Bone marrow (tissue), 2 donors: ENCODE results near the gene ACIN1.

ENCODE experiments used
- DNase-seq, 2 donors: peaks; one replicate each; lab custom pipeline; 2025; lab: John Stamatoyannopoulos, UW

The ACIN1 gene

GRCh38 chr14:23105348-23105824 is 10.4 kb upstream of the ACIN1 start:
- DNase-seq: no peak

- no peak for DNase-seq
Measured at GRCh38 chr14:23104591-23105347, 9.8 kb upstream of the ACIN1 start, which contains the start of gene CIROP. TSS of gene CIROP (minus strand) at chr14:23104989. CDS start at chr14:23104920, 69 bp downstream.

- DNase-seq: no peak
Measured at GRCh38 chr14:23104070-23104590, 9.2 kb upstream of the ACIN1 start.

DNA sequence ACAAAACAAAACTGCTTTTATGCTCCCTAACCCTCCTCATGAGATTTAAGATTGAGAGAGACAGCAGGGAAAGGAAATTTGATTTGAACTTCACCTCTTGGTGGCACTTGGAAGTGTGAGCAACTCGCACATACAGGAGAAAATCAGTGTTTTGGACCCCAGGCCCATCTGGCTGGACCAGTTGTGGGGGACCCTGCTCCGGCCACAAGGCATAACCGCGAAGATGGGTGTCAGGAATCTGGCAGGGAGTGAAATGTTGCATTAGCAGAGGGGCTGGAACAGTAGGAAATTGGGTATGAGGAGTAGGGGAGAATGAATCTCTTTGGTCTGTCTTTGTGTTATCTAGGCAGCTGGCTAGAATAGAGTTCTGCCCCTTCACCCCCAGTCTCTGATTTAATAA is 8.6 kb upstream of the ACIN1 start:
- no peak for DNase-seq

- DNase-seq: no peak
Measured at GRCh38 chr14:23102801-23103200, 7.9 kb upstream of the ACIN1 start.

- no peak for DNase-seq
Measured at GRCh38 chr14:23101986-23102625, 7.2 kb upstream of the ACIN1 start.

GRCh38 chr14:23101213-23101970 is 6.5 kb upstream of the ACIN1 start:
- DNase-seq: no peak

GRCh38 chr14:23099212-23099861 is 4.4 kb upstream of the ACIN1 start:
- no peak for DNase-seq

- DNase-seq: no peak
Measured at GRCh38 chr14:23097786-23098185, 2.9 kb upstream of the ACIN1 start.

DNA sequence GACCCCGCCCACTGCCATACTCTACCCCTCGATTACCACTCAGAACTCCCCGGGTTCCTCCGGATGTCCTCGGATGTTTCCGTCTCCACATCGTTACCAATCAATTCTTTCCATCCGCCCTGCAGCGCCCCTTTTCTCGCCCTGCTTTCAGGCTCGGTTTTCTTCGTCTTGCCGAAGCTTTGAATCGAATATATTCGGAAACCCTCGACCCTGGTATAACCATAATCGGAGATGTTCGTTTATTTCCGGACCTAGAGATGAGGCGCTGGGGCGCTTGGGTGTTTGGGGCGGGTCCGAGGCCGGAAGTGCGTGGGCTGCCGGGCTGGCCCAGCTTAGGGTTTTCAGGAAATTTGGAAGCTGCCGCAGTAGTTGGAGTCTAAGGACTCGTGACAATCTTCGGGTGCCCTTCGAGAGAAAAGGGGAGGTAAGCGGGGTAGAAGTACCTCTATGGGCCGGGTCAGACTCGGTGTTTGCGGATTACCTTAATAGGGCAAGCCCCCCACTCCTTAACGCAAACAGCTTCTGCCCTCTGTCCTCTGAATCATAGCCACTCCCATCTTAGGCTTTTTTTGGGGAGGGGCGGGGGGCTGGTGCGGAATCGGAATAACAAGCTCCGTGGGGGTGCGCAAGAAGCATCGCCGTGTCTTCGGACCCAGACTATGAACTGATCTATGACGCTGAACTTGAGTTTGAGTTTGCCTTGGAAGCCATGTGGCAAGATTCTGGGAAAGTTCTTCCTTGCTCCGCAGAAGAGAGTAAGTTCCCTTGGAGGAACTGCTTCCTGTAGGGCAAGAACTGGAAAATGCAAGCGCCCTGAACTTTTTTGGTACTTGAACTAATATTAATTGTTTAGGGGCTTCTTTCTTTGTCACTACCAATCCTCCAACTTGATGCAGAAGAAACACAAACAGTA is 516 bp upstream of the ACIN1 start, which contains the start of gene C14orf119:
C14orf119 (plus strand) TSS at position 310 of the 913 bp plus-strand sequence. CDS start 2,154 bp downstream, outside the sequence.
- DNase-seq: no peak

- no peak for DNase-seq
Measured at GRCh38 chr14:23093991-23094665, 808 bp downstream of the ACIN1 start.

- no peak for DNase-seq
Measured at GRCh38 chr14:23093526-23093925, 1.4 kb downstream of the ACIN1 start.

- DNase-seq: no peak
Measured at GRCh38 chr14:23093104-23093503, 1.8 kb downstream of the ACIN1 start.

DNA sequence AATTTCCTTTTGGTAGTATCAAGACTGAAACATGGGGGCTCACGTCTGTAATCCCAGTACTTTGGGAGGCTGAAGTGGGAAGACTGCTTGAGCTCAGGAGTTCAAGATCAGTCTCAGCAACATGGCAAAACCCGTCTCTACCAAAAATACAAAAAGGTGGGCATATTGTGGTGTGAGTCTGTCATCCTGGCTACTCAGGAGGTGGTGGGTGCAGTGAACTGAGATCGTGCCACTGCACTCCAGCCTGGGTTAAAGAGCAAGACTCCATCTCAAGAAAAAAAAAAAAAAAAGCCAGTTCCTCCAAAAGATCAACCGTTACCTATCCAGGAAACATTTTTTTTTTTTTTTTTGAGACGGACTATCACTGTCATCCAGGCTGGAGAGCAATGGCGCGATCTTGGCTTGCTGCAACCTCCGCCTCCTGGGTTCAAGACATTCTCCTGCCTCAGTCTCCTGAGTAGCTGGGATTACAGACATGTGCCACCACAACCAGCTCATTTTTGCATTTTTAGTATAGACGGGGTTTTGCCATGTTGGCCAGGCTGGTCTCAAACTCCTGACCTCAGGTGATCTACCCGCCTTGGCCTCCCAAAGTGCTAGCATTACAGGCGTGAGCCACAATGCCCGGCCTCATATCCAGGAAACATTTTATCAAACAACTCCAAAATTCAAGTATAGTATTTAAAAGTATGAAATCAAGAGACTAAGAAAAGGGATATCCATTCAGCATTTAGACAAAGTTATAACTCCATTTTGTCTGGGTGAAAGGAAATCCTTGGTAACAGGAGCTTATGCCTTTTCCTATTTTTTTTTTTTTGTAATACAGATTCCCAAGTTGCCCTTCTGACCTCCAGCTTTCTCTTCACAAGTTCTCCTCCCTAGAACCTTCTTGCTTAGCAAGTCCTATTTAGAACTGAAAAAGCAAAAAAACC is 3.4 kb downstream of the ACIN1 start:
- no peak for DNase-seq

GRCh38 chr14:23090254-23090636 is 4.7 kb downstream of the ACIN1 start:
- no peak for DNase-seq

- no peak for DNase-seq
Measured at GRCh38 chr14:23089498-23090253, 5.3 kb downstream of the ACIN1 start.

- no peak for DNase-seq
Measured at GRCh38 chr14:23086565-23086964, 8.4 kb downstream of the ACIN1 start.

DNA sequence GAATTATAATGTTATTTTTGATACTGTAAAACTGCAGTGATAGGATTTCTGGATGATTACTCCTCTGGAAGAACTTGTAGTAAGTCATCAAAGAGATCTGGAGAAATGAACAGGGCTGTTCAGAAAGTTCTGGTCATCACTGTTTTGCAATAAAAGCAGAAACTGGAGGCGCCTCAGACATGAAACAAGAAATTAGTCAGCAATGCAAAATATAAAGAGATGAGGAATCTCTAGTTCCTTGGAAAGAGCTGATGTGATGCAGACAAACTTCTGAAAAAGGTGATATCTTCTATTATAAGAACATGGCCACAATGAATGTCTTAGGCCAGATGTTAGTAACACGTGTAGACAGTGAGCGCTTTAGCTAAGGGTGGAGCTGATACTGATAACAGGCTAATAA is 9.5 kb downstream of the ACIN1 start:
- no peak for DNase-seq
